ENCODE results near the gene UGT2B10.
"Not testable (repeated sequence)": the region's sequence is repeated elsewhere in the genome, so short reads cannot be mapped to it uniquely, and the experiment has no call there.

The UGT2B10 gene

GRCh38 chr4:68815617-68816409 lies at the start of gene UGT2B10:
Gene UGT2B10, plus strand, starts transcription at chr4:68815994. Its CDS starts 26 bp downstream, at chr4:68816020.
- not testable (repeated sequence) for DNase-seq (ENCODE audit: low read depth)

DNA sequence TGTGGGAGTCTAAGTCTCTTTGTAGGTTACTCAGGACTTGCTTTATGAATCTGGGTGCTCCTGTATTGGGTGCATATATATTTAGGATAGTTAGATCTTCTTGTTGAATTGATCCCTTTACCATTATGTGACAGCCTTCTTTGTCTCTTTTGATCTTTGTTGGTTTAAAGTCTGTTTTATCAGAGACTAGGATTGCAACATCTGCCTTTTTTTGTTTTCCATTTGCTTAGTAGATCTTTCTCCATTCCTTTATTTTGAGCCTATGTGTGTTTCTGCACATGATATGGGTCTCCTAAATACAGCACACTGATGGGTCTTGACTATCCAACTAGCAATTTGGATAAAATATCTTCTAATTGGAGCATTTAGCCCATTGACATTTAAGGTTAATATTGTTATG lies 44.0 kb upstream of the UGT2B10 start:
- not testable (repeated sequence) for DNase-seq (ENCODE audit: low read depth)

DNA sequence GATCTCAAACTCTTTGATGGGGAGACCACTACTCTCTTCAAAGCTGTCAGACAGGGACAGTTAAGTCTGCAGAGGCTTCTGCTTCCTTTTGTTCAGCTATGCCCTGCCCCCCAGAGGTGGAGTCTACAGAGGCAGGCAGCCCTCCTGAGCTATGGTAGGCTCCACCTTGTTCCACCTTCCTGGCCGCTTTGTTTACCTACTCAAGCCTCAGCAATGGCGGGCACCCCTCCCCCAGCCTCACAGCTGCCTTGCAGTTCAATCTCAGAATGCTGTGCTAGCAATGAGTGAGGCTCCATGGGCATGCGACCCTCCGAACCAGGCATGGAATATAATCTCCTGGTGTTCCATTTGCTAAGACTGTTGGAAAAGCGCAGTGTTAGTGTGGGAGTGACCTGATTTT lies 42.1 kb upstream of the UGT2B10 start:
- no peak for DNase-seq (ENCODE audit: low read depth)

- no peak for DNase-seq (ENCODE audit: low read depth)
These were observed 35.6 kb upstream of the UGT2B10 start for GRCh38 chr4:68780232-68780631.

DNA sequence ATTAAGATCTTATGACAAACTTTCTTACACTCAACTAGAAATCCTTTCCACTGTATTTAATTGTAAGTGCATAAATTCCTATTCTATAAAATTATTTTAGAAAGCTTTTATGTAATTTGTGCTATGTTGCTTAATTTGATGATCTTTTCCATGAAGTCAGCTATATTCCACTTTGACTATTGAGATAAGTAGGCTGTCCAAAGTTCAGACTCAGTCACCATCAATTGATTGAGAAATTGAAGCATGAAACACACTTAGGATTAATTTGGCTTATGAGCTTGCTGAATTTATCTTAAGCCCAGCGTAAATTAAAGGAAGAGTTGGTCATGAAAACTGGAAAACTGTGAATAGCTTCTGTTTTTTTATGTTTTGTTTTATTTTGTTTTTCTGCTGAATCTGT lies 18.7 kb upstream of the UGT2B10 start:
- DNase-seq (ENCODE audit: low read depth): no peak

- no peak for DNase-seq (ENCODE audit: low read depth)
These were observed 18.2 kb upstream of the UGT2B10 start for GRCh38 chr4:68797618-68798017.

GRCh38 chr4:68803013-68803412 lies 12.8 kb upstream of the UGT2B10 start:
- no peak for DNase-seq (ENCODE audit: low read depth)

DNA sequence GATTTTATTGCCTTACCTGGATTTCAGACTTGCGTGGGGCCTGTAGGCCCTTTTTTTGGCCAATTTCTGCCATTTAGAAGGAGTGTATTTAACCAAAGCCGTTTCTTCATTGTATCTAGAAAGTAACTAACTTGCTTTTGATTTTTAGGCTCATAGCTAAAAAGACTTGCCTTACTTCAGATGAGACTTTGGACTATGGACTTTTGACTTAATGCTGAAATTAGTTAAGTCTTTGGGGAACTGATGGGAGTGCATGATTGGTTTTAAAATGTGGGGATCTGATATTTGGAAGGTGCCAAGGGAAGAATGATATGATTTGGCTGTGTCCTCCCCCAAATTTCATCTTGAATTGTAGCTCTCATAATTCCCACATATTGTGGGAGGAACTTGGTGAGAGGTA lies 7.7 kb upstream of the UGT2B10 start:
- no peak for DNase-seq (ENCODE audit: low read depth)

GRCh38 chr4:68810919-68811318 lies 4.9 kb upstream of the UGT2B10 start:
- DNase-seq (ENCODE audit: low read depth): no peak

DNA sequence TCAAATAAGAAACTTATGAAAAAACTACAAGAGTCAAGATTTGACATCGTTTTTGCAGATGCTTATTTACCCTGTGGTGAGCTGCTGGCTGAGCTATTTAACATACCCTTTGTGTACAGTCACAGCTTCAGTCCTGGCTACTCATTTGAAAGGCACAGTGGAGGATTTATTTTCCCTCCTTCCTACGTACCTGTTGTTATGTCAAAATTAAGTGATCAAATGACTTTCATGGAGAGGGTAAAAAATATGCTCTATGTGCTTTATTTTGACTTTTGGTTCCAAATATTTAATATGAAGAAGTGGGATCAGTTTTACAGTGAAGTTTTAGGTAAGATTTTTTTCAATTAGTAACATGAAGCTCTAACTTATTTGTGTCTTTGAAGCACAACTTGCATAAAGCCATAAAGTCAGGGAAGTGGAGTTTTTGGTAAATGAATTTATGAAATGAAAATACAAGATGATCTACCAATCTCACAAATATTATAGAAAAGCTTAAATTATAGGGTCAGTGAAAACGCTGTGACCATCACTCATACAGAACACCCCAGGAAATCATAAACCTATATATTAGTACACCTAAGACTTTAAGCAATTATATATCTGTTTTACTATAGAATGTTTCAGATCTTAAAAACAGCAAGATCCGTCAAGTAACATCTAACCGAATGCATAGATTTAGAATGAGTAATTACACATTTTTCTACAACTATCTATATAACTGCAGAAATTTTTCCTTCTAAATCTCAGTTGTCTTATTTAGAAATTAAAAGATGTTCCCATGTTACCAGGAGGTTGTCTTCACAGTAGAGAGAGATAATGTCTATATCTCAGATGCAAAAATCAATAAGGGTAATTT lies 844 bp downstream of the UGT2B10 start:
- DNase-seq (ENCODE audit: low read depth): not testable (repeated sequence)

DNA sequence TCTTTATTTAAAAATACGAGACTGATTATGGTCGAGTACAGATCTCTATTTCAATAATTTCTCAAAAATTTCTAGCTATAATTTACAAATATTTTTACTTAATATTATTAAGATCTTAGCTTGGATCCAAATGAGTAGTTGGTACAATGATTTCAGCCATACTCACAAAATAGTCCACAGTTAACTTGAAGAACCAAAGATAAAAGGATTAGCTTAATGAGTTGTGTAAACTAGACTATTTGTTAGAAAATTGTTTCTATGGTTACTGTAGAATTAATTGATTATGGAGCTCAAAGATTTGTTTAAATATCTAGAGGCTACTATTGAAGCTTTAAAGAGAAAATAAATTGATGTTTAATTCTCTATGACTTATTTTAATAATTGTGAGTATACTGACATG lies 1.6 kb downstream of the UGT2B10 start:
- DNase-seq (ENCODE audit: low read depth): no peak

GRCh38 chr4:68818030-68818462 lies 2.3 kb downstream of the UGT2B10 start:
- DNase-seq (ENCODE audit: low read depth): not testable (repeated sequence)

GRCh38 chr4:68831642-68832041 lies 15.8 kb downstream of the UGT2B10 start:
- no peak for DNase-seq (ENCODE audit: low read depth)

- DNase-seq (ENCODE audit: low read depth): no peak
These were observed 34.5 kb downstream of the UGT2B10 start for GRCh38 chr4:68850293-68850692.

GRCh38 chr4:68855771-68856170 lies 40.0 kb downstream of the UGT2B10 start:
- no peak for DNase-seq (ENCODE audit: low read depth)

GRCh38 chr4:68858039-68858438 lies 42.2 kb downstream of the UGT2B10 start:
- no peak for DNase-seq (ENCODE audit: low read depth)

DNA sequence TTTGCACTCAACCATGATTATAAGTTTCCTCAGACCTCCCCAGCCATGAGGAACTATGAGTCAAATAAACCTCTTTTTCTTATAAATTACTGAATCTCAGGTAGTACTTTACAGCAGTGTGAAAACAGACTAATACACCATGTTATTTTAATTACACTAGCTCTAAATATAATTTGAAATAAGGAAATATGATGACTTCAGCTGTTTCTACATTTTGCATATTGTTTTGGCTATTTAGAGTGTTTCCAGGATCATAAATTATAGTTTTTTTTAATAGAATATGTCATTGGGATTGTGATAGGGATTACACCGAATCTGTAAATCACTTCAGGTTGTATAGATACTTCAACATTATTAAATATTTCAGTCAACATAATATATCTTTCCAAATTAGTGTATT lies 43.9 kb downstream of the UGT2B10 start:
- DNase-seq (ENCODE audit: low read depth): no peak

GRCh38 chr4:68861057-68861456 lies 45.3 kb downstream of the UGT2B10 start:
- no peak for DNase-seq (ENCODE audit: low read depth)

DNA sequence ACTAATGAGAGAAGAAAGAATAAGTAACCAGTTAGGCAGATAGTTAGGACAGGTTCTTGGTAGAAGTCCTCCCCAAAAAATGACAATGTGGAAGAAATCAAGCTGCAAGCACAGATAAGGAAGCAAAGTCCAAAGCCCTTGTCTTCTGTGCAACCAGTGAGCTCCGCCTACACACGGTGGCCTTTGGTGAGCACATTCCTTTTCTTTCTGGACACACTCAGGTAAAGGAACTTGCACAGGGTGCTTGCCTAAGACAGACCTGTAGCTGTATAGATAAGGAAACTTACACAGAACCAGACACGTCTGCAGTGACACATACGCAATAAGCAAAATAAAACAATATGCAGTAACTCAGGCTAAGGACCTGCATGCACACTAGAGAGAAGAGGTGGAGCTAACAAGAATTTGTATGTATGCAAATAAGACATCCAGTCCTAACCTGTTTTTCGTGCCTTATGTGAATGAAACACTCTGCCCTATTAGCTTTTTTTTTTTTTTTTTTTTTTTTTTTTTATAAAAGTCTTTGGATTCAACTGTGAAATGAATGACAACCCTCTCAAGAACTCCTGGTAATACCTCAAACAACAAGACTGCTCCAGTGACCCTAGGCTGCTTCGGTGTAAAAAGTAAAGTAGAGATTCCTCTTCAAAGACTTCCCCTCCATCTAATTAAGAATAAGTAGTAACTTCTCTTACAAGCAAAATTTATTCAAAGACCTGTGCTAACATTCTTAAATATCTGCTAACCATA lies 48.8 kb downstream of the UGT2B10 start:
- no peak for DNase-seq (ENCODE audit: low read depth)

DNA sequence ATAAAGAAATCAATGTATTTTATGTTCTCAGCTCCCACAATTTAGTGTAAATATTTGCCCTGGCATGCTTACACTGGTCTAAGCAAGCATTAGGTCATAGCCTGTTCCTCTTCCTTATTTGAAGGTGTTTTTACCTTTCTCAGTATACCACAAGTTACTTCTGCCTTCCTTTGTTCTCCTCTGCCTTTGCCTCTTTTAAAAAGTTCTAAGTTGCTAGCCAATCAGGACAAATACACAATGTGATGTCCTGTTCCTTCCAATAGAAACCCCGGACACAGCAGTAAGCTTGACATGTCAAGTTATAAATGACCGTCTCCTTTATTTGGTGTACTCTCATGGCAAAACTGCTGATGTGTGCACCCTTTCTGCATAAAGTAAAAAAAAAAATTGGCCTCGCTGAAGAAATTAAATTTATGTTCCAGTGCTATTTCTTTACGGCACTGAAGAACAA lies 49.4 kb downstream of the UGT2B10 start:
- DNase-seq (ENCODE audit: low read depth): no peak

DNA sequence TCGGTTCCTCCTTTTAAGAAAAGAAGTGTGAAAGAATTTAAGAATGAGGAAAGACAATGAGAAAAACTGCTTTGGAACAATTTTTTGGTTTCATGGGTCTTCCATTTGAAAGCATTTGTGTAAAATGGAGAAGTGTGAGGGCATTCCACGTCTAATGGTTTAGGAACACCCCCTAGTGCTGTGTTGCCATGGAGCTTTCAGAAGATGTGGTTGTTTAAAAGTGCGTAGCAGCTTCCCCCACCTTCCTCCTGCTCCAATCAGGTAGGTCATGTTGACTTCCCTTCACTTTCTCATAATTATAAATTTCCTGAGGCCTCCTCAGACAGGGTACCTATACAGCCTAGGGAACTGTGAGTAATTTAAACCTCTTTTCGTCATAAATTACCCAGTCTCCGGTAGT lies 50.0 kb downstream of the UGT2B10 start:
- no peak for DNase-seq (ENCODE audit: low read depth)

- DNase-seq (ENCODE audit: low read depth): no peak
These were observed 53.5 kb downstream of the UGT2B10 start for GRCh38 chr4:68869274-68869773.

Data from ELR (cell line).